ENCODE data around the gene KRT38. TPM values are rescaled to one million over a fixed set of nuclear protein-coding genes. Genes with fewer than 3 reads are reported as not detected.
"Not testable (repeated sequence)": the region's sequence is repeated elsewhere in the genome, so short reads cannot be mapped to it uniquely, and the experiment has no call there.

Gene KRT38
- total RNA-seq, 1 donor from 2014 or later, result not detected

DNA sequence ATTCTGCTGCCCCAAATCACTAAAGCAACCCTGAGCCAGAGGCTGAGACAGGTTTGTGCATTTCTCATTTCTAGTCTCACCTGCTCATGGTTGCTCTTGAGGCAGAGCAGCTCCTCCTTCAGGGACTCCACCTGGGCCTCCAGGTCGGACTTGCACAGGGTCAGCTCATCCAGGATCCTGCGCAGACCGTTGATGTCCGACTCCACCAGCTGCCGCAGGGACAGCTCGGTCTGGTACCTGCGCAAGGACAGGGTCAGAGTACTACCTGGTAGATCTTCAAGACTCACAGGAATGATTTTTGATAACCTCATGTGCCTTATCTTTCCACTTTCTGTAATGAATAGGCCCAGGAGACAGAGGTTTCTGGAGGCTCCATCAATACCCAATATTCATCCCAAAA, 44.4 kb downstream of the KRT38 start:
- no peak for DNase-seq (ENCODE audit: low read depth)

DNA sequence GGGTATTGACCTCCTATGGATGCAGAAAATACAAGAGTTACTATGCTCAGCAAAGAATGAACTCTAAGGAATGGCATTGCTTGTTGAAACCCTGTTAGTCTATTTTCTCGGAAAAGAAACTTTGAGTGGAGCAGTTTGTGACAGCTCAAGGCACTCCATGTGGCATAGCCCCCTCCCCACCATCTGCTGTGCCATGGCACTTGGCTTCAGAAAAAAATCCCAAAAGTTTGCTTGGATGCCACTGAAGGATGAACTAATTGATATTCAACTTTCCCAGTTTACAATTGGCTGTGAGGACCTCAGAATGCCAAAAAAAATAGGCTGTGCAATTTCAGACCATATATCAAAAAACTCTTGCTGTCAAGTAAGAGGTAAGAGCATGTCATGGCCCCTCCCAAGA, 45.2 kb downstream of the KRT38 start:
- DNase-seq (ENCODE audit: low read depth), result no peak

DNA sequence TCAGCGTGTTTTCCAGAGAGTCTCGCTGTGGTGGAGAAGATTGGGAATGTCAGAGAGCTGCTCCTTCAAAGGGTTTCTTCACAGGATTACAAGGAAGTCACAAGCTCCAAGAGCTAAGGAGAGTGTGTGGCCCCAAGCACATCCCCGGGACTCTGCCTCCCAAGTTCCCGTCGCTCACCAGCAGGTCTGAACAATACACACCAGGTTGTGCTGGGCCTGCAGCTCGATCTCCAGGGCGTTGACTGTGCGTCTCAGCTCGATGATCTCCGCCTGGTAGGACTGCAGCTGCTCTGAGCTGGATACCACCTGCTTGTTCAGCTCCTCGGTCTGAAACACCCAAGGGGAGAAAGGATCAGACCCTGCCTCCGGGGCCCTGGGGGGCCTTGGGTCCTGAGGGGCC, 45.7 kb downstream of the KRT38 start:
- DNase-seq (ENCODE audit: low read depth), result not testable (repeated sequence)

DNA sequence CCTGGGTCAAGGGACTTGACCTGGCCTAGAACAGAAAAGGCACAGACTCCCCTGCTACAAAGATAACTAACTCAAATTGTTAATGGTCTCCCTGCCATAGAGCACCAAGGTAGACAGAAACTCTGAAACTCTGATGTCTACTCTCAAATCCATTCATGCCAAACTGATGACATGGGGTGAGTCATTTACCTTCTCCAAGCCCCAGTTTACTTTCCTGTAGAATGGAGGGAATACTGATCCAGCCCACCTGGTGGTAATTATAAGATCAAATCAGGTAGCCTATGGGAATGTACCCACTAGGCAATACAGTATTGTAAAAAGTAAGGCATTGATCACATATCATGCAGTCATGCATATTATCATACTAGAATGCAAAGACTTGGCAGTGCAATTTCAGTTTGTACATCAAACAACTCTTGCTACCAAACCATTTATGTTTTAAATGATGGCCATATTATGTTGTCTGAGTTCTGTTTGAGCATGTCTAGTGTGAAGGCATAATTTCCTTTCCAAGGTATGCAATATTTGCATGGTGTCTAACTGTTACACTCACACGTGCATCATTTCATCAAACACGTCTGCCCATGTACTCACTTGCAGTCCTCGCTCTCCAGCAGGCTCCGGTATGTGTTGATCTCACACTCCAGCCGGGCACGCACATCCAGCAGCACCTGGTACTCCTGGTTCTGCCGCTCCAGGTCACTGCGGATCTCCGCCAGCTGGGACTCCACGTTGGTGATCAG, 46.4 kb downstream of the KRT38 start:
- no peak for DNase-seq (ENCODE audit: low read depth)

DNA sequence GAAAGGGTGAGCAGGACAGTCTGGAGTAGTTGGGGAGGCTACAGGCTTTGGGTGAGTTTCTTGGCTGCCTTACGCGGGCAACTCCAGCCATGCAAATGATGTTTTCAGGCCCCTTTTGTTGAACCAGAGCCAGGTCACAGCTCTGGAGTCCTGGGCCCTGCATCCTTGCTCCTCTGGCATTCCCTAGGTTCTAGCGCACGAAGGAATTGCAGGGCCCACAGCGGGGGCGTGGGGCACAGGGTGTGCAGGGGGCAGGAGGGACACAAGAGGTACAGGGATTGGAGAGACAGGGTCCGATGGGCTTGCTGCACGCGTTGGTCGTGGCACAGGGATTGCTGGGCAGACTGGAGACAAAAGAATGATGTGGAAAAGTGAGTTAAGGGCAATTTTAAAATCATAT, 47.0 kb downstream of the KRT38 start:
- no peak for DNase-seq (ENCODE audit: low read depth)

DNA sequence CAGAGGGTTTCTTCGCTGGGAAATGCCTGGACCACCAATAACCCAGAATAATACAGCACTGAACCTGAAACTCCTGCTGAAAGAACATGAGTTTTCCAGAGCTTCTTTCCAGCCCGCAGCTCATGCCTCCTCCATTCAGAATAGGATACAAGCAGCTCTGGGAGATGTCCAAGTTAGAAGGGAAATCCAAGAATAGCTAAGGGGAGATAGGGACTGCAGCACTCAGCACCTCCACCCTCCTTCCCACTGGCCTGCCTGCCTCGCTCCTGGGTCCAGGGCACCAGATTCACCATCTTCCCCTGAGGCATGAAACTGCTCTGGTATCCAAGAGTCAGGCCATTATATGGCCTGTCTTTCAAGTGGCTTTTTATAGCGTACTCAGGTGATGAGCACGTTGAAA, 47.5 kb downstream of the KRT38 start:
- no peak for DNase-seq (ENCODE audit: low read depth)

DNA sequence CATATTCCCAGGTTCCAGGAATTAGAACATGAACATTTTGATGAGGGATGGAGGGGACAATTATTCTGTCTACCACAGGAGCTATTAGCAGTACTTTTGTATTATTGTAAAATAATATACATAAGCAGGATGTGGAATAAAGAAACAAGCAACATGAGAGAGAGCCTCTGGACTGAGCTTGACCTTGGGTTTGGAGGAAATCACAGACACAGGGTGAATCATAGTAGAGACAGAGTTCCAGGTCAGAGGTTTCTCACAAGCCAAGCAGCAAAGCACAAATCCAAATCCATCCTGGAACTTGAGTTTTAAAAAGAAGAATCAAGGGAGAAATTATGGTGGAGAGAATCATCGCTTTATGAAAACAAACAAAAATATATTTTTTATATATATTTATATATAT, 48.5 kb downstream of the KRT38 start:
- DNase-seq (ENCODE audit: low read depth), result no peak

DNA sequence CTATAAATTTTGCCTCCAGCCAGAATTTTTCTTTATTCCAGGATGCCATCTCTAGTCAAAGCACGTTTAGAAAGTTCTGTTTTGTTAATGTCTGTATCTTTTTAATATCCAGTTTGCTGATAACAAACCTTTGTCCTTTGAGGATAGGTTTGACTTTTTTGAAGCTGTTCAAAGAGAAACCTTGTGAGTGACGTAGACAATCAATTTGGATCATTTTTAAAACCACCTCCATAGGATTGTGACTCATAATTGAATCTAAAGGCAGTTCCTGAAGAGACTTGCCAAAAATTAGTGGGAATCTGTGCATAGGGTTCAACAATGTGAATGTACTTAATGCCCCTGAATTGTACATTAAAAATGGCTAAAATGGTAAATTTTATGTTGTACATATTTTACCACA, 49.2 kb downstream of the KRT38 start:
- DNase-seq (ENCODE audit: low read depth), result no peak

DNA sequence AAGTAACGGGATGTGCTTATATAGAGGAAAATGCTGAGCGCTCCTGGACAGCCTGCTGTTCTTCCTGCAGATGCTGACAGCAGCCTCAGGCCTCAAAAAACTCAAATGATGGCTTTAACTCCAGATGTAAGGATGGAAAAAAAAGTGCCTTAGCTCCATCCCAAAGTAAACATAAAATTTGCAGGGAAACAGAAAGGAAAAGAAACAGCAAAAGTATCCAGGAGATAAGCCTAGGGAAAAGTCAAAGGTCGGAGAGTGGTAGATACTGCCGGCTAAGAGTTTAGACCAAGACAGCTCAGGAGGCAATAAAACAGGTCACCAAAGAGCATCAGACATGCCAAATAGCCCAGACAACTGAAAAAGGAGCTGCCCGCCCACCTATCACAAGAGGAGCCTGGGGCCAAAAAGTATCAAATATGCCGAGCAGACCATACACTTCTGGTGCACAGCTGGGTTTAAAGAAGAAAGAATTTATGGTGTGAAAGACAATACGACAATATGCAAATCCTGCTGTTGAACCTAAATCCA, 50.3 kb downstream of the KRT38 start:
- no peak for DNase-seq (ENCODE audit: low read depth)

DNA sequence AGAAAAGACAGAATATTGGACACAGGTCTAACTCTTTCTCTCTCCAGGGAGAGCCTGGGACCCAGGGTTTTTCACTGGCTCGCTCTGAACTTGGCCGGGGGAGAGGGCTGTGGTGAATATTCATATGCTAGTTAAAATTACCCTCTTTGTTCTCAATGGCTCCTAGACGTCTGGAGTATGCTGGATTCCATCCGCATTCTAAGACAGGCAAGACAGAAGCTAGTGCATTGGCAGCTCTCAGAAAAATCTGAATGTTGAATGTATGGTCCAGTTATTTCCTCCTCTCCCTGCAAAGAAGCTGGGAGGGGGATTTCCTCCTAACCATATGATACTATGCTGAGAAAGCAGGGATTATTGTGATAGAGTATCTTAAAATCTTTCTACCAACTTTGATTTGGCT, 53.1 kb downstream of the KRT38 start:
- no peak for DNase-seq (ENCODE audit: low read depth)

DNA sequence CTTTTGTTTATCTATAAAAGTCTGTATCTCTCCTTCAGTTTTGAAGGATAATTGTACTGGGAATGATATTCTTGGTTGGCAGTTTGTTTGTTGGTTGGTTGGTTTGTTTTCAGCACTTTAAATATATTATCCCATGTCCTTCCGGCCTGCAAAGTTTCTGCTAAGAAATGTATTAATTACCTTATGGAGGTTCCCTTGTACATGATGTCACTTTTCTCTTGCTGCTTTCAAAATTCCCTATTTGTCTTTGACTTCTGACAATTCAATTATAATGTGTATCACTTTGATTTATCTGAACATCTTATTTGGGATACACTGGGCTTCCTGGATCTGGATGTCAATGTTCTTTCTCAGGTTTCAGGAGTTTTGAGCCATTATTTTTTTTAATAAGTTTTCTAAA, 54.6 kb downstream of the KRT38 start:
- DNase-seq (ENCODE audit: low read depth), result no peak

Other genes with a start within 250 kb of the KRT38 start
- not detected in 2 replicates for gene KRTAP9-2, start 214.3 kb downstream of the KRT38 start, total RNA-seq
- not detected in 2 replicates for gene KRTAP9-3, start 208.5 kb downstream of the KRT38 start, total RNA-seq
- not detected in 2 replicates for gene KRTAP9-8, start 203.0 kb downstream of the KRT38 start, total RNA-seq
- not detected in 2 replicates for gene KRTAP9-4, start 191.3 kb downstream of the KRT38 start, total RNA-seq
- not detected in 2 replicates for gene KRTAP9-9, start 185.6 kb downstream of the KRT38 start, total RNA-seq
- not detected in 2 replicates for gene KRTAP9-6, start 175.6 kb downstream of the KRT38 start, total RNA-seq
- gene KRTAP9-7, start 165.3 kb downstream of the KRT38 start, total RNA-seq, result not detected in 2 replicates
- not detected in 2 replicates for gene KRTAP29-1, start 138.1 kb downstream of the KRT38 start, total RNA-seq
- gene KRTAP16-1, start 131.7 kb downstream of the KRT38 start, total RNA-seq, result not detected in 2 replicates
- not detected in 2 replicates for gene KRTAP17-1, start 125.3 kb downstream of the KRT38 start, total RNA-seq
- gene KRT33A, start 90.2 kb downstream of the KRT38 start, total RNA-seq, result not detected in 2 replicates
- gene KRT33B, start 71.2 kb downstream of the KRT38 start, total RNA-seq, result 0.08 TPM in 1 of 2 replicates, not detected in the other
- 0.16 TPM in 1 of 2 replicates, not detected in the other for gene KRT34, start 58.7 kb downstream of the KRT38 start, total RNA-seq
- 0.52 and 0.86 TPM in 2 replicates for gene KRT31, start 43.4 kb downstream of the KRT38 start, total RNA-seq
- gene KRT37, start 16.4 kb downstream of the KRT38 start, total RNA-seq, result not detected in 2 replicates
- not detected in 2 replicates for gene KRT32, start 26.4 kb upstream of the KRT38 start, total RNA-seq
- gene KRT35, start 40.2 kb upstream of the KRT38 start, total RNA-seq, result not detected in 2 replicates
- not detected in 2 replicates for gene KRT36, start 48.9 kb upstream of the KRT38 start, total RNA-seq
- not detected in 2 replicates for gene KRT13, start 64.6 kb upstream of the KRT38 start, total RNA-seq
- not detected in 2 replicates for gene KRT15, start 77.9 kb upstream of the KRT38 start, total RNA-seq
- gene KRT19, start 87.3 kb upstream of the KRT38 start, total RNA-seq, result not detected in 2 replicates
- not detected in 2 replicates for gene KRT9, start 131.1 kb upstream of the KRT38 start, total RNA-seq
- not detected in 2 replicates for gene KRT14, start 145.9 kb upstream of the KRT38 start, total RNA-seq
- not detected in 2 replicates for gene KRT16, start 171.8 kb upstream of the KRT38 start, total RNA-seq
- 0.32 and 2.4 TPM in 2 replicates for gene KRT17, start 183.6 kb upstream of the KRT38 start, total RNA-seq
- 78.1 and 112 TPM in 2 replicates for gene EIF1, start 247.9 kb upstream of the KRT38 start, total RNA-seq

Measured in myocyte (in vitro differentiated cells).